22Rv1 (cell line): ENCODE measurements around the gene TFF2.

Experiments used
- H3K27ac ChIP-seq: fragments of 450-650 bp; 2 replicates; pipeline ENCODE4 v1.5.1; 2017
- ZFX ChIP-seq: fragments of 450-650 bp; IDR thresholded peaks from 2 replicates; pipeline ENCODE4 v1.6.1; 2017; ENCODE audit warnings: antibody characterized with exemption, borderline replicate concordance
- TF ChIP-seq, protein P1 (sequence below): fragments of 450-650 bp; IDR thresholded peaks from 2 replicates; pipeline ENCODE4 v1.5.1; 2017; ENCODE audit warnings: mild to moderate bottlenecking

Gene TFF2

DNA sequence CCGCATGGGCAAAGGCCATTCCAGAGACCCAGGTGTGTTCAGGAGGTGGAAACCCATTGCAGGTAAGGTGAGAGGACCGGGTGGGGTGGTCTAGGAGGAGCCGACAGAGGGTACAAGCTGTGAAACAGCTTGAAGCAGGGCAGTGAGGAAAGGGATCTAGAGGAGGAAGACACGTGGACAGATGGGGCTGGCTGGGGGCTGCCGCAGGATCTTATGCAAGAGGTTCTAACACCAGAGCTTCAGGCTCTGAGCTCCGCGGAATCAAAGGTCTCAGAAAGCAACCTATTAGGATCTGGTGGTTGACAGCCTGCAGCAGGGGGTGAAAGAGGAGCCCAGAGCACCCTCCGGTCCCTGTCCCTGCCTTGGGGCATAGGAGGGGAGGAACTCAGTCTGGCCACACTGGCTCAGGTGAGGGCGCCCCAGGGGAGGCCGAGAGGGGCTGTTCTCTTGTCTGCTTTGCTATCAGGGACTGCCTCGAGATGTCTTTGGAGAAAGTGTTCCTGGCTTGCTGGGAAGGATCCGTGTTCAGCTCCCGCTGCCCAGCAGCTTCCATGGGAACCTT lies 13.6 kb upstream of the TFF2 start:
- TF ChIP-seq ZFX, result no peak
- no peak overlapping the region for H3K27ac ChIP-seq

DNA sequence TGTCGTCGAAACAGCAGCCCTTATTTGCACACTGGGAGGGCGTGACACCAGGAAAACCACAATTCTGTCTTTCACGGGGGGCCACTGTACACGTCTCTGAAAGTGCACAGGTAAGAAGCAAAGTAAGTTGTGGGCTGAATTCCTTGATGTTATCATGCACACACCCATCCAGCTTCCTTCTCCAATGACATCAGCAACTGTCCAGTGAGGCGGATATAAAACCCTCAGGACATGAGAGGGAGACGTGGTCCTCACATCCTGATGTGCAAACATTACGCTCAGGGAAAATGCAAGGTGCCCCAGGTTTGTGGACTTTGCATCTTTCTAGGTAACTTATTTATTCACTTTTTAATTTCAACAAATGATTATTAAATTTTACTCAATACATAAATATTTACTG lies 12.5 kb upstream of the TFF2 start:
- H3K27ac ChIP-seq, result no peak overlapping the region
- no peak for TF ChIP-seq ZFX
- TF ChIP-seq, protein P1, sequence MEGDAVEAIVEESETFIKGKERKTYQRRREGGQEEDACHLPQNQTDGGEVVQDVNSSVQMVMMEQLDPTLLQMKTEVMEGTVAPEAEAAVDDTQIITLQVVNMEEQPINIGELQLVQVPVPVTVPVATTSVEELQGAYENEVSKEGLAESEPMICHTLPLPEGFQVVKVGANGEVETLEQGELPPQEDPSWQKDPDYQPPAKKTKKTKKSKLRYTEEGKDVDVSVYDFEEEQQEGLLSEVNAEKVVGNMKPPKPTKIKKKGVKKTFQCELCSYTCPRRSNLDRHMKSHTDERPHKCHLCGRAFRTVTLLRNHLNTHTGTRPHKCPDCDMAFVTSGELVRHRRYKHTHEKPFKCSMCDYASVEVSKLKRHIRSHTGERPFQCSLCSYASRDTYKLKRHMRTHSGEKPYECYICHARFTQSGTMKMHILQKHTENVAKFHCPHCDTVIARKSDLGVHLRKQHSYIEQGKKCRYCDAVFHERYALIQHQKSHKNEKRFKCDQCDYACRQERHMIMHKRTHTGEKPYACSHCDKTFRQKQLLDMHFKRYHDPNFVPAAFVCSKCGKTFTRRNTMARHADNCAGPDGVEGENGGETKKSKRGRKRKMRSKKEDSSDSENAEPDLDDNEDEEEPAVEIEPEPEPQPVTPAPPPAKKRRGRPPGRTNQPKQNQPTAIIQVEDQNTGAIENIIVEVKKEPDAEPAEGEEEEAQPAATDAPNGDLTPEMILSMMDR, result no peak

DNA sequence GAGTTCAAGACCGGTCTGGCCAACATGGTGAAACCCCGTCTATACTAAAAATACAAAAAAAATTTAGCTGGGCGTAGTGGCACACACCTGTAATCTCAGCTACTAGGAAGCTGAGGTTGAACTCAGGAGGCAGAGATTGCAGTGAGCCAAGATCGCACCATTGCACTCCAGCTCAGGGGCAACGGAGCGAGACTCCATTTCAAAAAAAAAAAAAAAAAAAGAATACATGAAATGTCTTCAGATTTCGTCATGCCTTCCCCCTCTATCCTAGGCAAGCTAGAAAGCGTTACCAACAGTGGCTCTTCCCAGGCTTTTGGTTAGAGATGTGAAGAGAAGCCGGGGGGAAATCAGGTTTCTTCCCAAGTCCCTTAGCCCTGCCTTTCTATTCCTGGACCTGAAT lies 11.9 kb upstream of the TFF2 start:
- H3K27ac ChIP-seq, result no peak overlapping the region
- TF ChIP-seq ZFX, result no peak
- TF ChIP-seq, protein P1, result no peak

DNA sequence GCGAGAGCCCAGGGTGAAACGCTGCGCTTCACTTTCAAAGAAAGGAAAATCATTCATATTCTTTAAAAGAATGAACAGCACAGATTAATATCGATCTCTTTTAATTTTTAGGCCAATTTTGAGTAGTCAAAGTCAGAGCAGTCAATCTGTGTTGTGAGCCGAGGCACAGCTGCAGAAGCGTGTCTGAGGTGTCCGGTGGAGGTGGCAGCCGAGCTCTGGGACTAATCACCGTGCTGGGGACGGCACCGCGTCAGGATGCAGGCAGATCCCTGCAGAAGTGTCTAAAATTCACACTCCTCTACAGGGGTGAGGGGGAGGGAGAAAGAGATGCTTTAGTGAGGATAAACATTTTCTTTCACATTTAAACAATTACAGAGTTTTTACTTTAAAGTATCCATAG lies 11.4 kb upstream of the TFF2 start:
- TF ChIP-seq, protein P1, result no peak
- TF ChIP-seq ZFX, result no peak
- no peak overlapping the region for H3K27ac ChIP-seq

DNA sequence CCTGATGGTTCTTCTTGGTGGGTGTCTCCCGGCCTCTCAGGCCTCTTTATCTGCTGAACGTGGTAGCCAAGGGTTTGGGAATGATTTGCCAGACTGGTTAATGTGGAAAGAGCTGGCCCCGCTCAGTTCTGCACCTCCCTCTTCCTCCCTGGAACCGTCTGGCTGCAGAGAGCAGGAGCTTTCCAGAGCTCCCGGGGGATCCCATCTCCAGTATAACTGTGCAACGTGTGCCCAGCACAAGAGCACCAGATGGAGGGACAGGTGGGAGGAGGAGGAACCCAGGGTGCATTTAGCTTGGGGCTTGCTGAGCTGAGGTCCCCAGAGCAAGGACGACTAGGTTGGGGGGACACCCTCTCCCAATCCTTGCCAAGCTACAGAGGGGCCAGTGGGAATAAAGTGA lies 10.5 kb upstream of the TFF2 start:
- TF ChIP-seq ZFX, result no peak
- TF ChIP-seq, protein P1, result no peak
- no peak overlapping the region for H3K27ac ChIP-seq

DNA sequence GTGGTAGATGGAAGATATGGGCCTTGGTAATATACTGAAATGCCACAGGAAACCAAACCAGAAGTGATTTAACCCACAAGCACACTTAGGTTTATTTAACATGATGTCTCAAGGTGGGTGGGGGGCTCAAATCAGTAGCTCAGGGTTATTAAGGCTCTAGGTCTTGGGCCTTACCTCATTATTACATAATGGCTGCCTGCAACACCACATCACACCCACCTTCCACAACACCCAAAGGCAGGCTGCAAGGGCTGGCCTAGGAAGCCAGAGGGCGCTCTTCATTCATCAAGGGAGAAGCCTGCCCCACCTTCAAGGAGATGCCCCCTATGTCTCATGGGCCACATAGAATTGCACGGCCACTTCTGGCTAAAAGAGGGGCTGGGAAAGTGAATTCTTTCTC lies 9.5 kb upstream of the TFF2 start:
- no peak for TF ChIP-seq ZFX
- TF ChIP-seq, protein P1, result no peak
- no peak overlapping the region for H3K27ac ChIP-seq

DNA sequence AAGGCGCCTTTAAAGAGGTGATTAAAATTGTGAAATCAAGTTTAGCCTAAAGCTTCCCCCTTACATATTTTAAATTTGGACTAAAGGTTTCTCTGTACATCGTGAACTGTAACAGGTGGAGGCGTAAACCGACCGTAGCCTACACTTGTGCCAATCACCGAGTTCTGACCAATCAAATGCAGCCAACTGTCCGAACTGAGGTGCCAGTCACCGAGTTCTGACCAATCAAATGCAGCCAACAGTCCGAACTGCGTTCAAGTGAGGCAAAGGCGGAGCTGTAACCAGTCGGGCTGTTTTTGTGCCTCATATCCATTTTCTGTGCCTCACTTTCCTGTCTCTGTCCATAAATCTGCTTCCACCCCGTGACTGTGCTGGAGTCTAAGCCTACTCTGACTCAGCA lies 8.1 kb upstream of the TFF2 start:
- TF ChIP-seq, protein P1, result no peak
- no peak for TF ChIP-seq ZFX
- H3K27ac ChIP-seq, result no peak overlapping the region

DNA sequence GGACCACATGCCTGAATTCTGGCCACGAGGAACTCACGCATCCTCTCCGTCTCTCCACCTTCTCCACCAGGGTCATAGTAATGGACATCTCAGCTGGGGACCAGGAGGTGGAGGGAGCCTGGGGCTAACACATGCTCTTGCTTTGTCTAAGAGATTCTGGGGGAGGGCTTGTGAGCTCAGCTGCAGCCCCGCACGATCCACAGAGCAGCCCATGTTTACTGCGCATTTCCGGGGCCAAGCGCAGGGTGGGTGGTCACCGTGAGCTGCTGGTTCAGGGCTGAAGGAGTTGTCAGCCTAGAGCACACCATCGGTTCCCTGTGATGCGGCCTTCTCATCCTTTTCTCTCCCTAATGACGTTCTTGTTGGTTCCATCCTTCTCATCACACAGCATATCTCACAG lies 7.5 kb upstream of the TFF2 start:
- H3K27ac ChIP-seq, result no peak overlapping the region
- TF ChIP-seq ZFX, result no peak
- TF ChIP-seq, protein P1, result no peak
